ENCODE results near the gene TTC28.
"Not testable (repeated sequence)": the region's sequence is repeated elsewhere in the genome, so short reads cannot be mapped to it uniquely, and the experiment has no call there.

Gene TTC28

DNA sequence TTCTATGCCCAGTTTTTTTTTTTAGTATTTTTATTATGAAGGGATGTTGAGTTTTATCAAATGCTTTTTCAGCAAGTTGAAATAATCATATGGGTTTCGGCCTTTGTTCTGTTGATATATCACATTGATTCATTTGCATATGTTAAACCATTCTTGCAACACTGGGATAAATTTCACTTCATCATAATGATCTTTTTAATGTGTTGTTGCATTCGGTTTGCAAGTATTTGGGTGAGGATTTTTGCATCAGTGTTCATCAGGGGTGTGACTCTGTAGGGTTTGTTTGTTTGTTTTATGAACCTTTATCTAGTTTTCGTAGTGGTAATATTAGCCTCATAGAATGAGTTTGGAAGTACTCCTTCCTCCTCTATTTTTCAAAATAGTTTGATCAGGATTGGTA lies 103.5 kb downstream of the TTC28 start:
- H3K4me3 ChIP-seq (ENCODE audit: insufficient read length, low read depth), result no peak overlapping the region
- no peak for TF ChIP-seq ZNF274 (IDR thresholded peaks at IDR 0.05; ENCODE audit: low read depth, low read length)
- no peak for TF ChIP-seq YY1 (IDR thresholded peaks at IDR 0.05; ENCODE audit: insufficient read depth, insufficient read length)
- no peak for TF ChIP-seq SUZ12 (IDR thresholded peaks at IDR 0.05; ENCODE audit: extremely low read depth, insufficient read depth, insufficient read length)
- H3K9ac ChIP-seq (ENCODE audit: insufficient read length, low read depth), result no peak overlapping the region
- no peak for DNase-seq (ENCODE audit: low read depth, low spot score)
- H3K36me3 ChIP-seq (ENCODE audit: insufficient read depth, insufficient read length, low read length), result no peaks in the 10 kb centered on the region
- H3K4me1 ChIP-seq (ENCODE audit: insufficient read depth, insufficient read length), result no peaks in the 10 kb centered on the region
- no peaks in the 10 kb centered on the region for H3K9me3 ChIP-seq (ENCODE audit: insufficient read depth, low read length)
- H3K27me3 ChIP-seq (ENCODE audit: insufficient read depth, insufficient read length), result no peaks in the 10 kb centered on the region

DNA sequence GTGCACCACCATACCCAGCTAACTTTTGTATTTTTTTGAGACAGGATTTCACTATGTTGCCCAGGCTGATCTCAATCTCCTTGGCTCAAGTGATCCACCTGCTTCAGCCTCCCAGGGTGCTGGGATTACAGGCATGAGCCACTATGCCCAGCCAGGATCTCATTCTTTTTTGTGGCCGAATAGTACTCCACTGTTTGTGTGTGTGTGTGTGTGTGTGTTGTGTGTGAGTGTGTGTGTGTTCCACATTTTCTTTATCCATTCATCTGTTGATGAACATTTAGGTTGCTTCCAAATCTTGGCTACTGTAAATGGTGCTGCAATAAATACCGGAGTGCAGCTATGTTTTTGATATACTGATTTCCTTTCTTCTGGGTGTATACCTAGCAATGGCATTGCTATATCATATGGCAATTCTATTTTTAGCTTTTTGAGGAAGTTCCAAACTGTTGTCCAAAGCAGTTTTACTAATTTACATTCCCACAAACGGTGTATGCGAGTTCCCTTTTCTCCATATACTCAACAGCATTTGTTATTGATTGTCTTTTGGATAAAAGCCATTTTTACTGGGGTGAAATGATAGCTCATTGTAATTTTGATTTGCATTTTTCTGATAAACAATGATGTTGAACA lies 105.4 kb downstream of the TTC28 start:
- no peak for TF ChIP-seq SUZ12 (IDR thresholded peaks at IDR 0.05; ENCODE audit: extremely low read depth, insufficient read depth, insufficient read length)
- no peak for TF ChIP-seq YY1 (IDR thresholded peaks at IDR 0.05; ENCODE audit: insufficient read depth, insufficient read length)
- no peak for TF ChIP-seq ZNF274 (IDR thresholded peaks at IDR 0.05; ENCODE audit: low read depth, low read length)
- H3K27me3 ChIP-seq (ENCODE audit: insufficient read depth, insufficient read length), result no peaks in the 10 kb centered on the region
- H3K4me3 ChIP-seq (ENCODE audit: insufficient read length, low read depth), result no peak overlapping the region
- no peaks in the 10 kb centered on the region for H3K36me3 ChIP-seq (ENCODE audit: insufficient read depth, insufficient read length, low read length)
- DNase-seq (ENCODE audit: low read depth, low spot score), result no peak
- H3K9ac ChIP-seq (ENCODE audit: insufficient read length, low read depth), result no peak overlapping the region
- no peaks in the 10 kb centered on the region for H3K9me3 ChIP-seq (ENCODE audit: insufficient read depth, low read length)
- H3K4me1 ChIP-seq (ENCODE audit: insufficient read depth, insufficient read length), result no peaks in the 10 kb centered on the region

DNA sequence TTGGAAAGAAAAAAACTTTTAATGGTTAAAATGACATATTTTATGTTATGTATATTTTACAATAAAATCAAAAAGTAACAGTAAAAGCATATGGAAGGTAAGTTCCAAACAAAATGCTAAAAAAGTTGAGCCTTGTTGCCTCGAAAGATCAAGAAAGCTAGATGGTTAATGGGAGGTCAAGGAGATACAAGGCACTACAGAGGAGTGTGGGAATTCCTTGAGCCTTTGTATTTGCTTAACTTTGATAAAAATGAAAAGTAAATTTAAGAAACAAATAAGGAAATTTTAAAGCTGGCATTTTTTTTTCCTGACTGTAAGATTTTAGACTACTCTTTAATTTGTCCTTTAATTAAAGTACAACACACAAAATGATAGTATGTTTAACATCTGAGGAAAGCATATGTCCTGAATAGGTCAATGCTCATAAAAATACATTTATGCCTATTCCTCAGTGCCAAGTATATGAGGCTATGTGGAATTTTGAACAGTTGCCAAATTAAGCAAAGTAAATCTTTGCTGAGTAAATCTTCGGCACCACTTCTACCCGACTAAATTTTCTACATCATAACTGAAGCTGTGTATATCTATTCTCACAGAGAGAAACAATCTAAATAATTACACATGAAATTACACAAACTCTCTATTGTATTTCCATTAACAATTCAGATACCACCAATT lies 108.8 kb downstream of the TTC28 start:
- DNase-seq (ENCODE audit: low read depth, low spot score), result no peak
- Histone ChIP-seq H3K36me3 (ENCODE audit: insufficient read depth, insufficient read length, low read length) (no peaks in the 10 kb centered on the region), H3K9me3 (ENCODE audit: insufficient read depth, low read length) (no peaks in the 10 kb centered on the region), H3K4me1 (ENCODE audit: insufficient read depth, insufficient read length) (no peaks in the 10 kb centered on the region), H3K27me3 (ENCODE audit: insufficient read depth, insufficient read length) (no peaks in the 10 kb centered on the region), H3K4me3 (ENCODE audit: insufficient read length, low read depth) (no peak overlapping the region), H3K9ac (ENCODE audit: insufficient read length, low read depth) (no peak overlapping the region)
- TF ChIP-seq SUZ12 (IDR thresholded peaks at IDR 0.05; ENCODE audit: extremely low read depth, insufficient read depth, insufficient read length) (no peak), YY1 (IDR thresholded peaks at IDR 0.05; ENCODE audit: insufficient read depth, insufficient read length) (no peak), ZNF274 (IDR thresholded peaks at IDR 0.05; ENCODE audit: low read depth, low read length) (no peak)

DNA sequence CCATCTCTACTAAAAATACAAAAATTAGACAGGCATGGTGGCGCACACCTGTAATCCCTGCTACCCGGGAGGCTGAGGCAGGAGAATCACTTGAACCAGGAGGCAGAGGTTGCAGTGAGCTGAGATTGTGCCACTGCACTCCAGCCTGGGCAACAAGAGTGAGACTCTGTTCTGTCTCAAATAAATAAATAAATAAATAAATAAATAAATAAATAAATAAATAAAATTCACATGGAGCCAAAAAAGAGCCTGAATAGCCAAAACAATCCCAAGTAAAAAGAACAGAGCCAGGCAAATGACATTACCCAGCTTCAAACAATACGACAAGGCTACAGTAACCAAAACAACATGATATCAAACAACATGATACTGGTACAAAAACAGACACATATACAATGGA lies 110.7 kb downstream of the TTC28 start:
- not testable (repeated sequence) for H3K27me3 ChIP-seq (ENCODE audit: insufficient read depth, insufficient read length); H3K4me1 ChIP-seq (ENCODE audit: insufficient read depth, insufficient read length); H3K4me3 ChIP-seq (ENCODE audit: insufficient read length, low read depth); DNase-seq (ENCODE audit: low read depth, low spot score); H3K9me3 ChIP-seq (ENCODE audit: insufficient read depth, low read length); H3K9ac ChIP-seq (ENCODE audit: insufficient read length, low read depth); H3K36me3 ChIP-seq (ENCODE audit: insufficient read depth, insufficient read length, low read length)

DNA sequence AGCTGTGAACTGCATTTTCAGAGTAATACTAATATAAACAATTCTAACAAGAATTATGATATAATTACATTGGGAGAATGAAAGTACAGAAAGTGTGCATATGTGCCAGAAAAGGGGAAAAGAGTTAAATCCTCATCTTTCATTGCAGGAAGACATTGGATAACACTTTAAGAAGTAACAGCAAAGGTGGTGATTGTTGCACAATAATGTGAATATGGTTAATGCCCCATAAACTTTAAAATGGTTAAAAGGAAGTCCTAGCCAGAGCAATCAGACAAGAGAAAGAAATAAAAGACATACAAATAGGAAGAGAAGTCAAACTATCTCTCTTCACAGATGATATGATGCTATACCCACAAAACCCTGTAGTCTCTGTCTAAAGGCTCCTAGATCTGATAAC lies 111.5 kb downstream of the TTC28 start:
- Histone ChIP-seq H3K9ac (ENCODE audit: insufficient read length, low read depth) (no peak overlapping the region), H3K4me3 (ENCODE audit: insufficient read length, low read depth) (no peak overlapping the region), H3K27me3 (ENCODE audit: insufficient read depth, insufficient read length) (no peaks in the 10 kb centered on the region), H3K36me3 (ENCODE audit: insufficient read depth, insufficient read length, low read length) (no peaks in the 10 kb centered on the region), H3K4me1 (ENCODE audit: insufficient read depth, insufficient read length) (no peaks in the 10 kb centered on the region), H3K9me3 (ENCODE audit: insufficient read depth, low read length) (no peaks in the 10 kb centered on the region)
- TF ChIP-seq YY1 (IDR thresholded peaks at IDR 0.05; ENCODE audit: insufficient read depth, insufficient read length), result no peak
- TF ChIP-seq SUZ12 (IDR thresholded peaks at IDR 0.05; ENCODE audit: extremely low read depth, insufficient read depth, insufficient read length), result no peak
- no peak for TF ChIP-seq ZNF274 (IDR thresholded peaks at IDR 0.05; ENCODE audit: low read depth, low read length)
- DNase-seq (ENCODE audit: low read depth, low spot score), result no peak

DNA sequence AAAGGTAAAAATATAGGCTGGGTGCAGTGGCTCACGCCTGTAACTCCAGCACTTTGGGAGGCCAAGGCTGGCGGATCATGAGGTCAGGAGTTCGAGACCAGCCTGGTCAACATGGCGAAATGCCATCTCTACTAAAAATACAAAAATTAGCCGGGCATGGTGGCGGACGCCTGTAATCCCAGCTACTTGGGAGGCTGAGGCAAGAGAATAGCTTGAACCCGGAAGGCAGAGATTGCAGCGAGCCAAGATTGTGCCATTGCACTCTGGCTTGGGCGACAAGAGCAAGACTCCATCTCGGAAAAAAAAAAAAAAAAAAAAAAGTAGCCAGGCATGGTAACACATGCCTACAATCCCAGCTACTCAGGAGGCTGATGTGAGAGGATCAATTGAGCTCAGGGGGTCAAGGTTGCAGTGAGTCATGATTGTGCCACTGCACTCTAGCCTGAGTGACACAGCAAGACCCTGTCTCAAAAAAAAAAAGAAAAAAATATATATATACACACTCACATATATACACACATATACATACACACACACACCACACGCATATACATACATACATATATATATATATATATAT lies 112.6 kb downstream of the TTC28 start:
- H3K4me3 ChIP-seq (ENCODE audit: insufficient read length, low read depth); H3K27me3 ChIP-seq (ENCODE audit: insufficient read depth, insufficient read length); DNase-seq (ENCODE audit: low read depth, low spot score); H3K9me3 ChIP-seq (ENCODE audit: insufficient read depth, low read length); H3K9ac ChIP-seq (ENCODE audit: insufficient read length, low read depth); H3K4me1 ChIP-seq (ENCODE audit: insufficient read depth, insufficient read length); H3K36me3 ChIP-seq (ENCODE audit: insufficient read depth, insufficient read length, low read length): not testable (repeated sequence)

DNA sequence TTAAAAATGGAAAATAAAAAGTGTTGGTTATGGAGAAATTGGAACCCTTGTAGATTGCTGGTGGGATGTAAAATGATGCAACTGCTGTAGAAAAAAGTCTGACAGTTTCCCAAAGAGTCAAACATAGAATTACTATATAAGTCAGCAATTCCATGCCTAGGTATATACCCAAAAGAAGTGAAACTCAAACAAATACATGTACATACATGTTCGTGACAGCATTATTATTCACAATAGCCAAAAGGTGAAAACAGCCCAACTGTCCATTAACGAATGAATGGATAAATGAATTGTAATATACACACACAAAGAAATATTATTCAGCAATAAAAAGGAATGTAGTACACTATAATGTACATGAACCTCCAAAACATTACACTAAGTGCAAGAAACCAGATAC lies 116.0 kb downstream of the TTC28 start:
- Histone ChIP-seq H3K9me3 (ENCODE audit: insufficient read depth, low read length) (no peaks in the 10 kb centered on the region), H3K4me1 (ENCODE audit: insufficient read depth, insufficient read length) (no peaks in the 10 kb centered on the region), H3K27me3 (ENCODE audit: insufficient read depth, insufficient read length) (no peaks in the 10 kb centered on the region), H3K9ac (ENCODE audit: insufficient read length, low read depth) (no peak overlapping the region), H3K36me3 (ENCODE audit: insufficient read depth, insufficient read length, low read length) (no peaks in the 10 kb centered on the region), H3K4me3 (ENCODE audit: insufficient read length, low read depth) (no peak overlapping the region)
- TF ChIP-seq YY1 (IDR thresholded peaks at IDR 0.05; ENCODE audit: insufficient read depth, insufficient read length), result no peak
- TF ChIP-seq ZNF274 (IDR thresholded peaks at IDR 0.05; ENCODE audit: low read depth, low read length), result no peak
- no peak for TF ChIP-seq SUZ12 (IDR thresholded peaks at IDR 0.05; ENCODE audit: extremely low read depth, insufficient read depth, insufficient read length)
- no peak for DNase-seq (ENCODE audit: low read depth, low spot score)
